WTC11 (cell line): ENCODE data around the gene OST4. TPM values are rescaled to one million over a fixed set of nuclear protein-coding genes. Genes with fewer than 3 reads are reported as not detected.

ENCODE experiments used
- ATF2 ChIP-seq: sonication (generic); formaldehyde crosslinking; IDR thresholded peaks from 2 replicates; pipeline ENCODE4 v1.8.1; 2022; ENCODE audit warnings: low read depth, missing genetic modification reagents, borderline replicate concordance
- ATF3 ChIP-seq: sonication (generic); formaldehyde crosslinking; conservative IDR thresholded peaks from 2 replicates; pipeline ENCODE4 v1.8.1; 2022; ENCODE audit warnings: mild to moderate bottlenecking, missing genetic modification reagents
- CBFB ChIP-seq: sonication (generic); formaldehyde crosslinking; IDR thresholded peaks from 2 replicates; pipeline ENCODE4 v1.8.1; 2022; ENCODE audit warnings: mild to moderate bottlenecking, low read depth, missing genetic modification reagents
- CREM ChIP-seq: sonication (generic); formaldehyde crosslinking; IDR thresholded peaks from 2 replicates; pipeline ENCODE4 v1.8.1; 2022; ENCODE audit warnings: mild to moderate bottlenecking, missing genetic modification reagents, moderate library complexity
- FOXJ3 ChIP-seq: sonication (generic); formaldehyde crosslinking; IDR thresholded peaks from 2 replicates; pipeline ENCODE4 v1.9.0; 2021; ENCODE audit warnings: missing genetic modification reagents, mild to moderate bottlenecking, borderline replicate concordance
- GTF2I ChIP-seq: fragments of 250-450 bp; sonication (Bioruptor Pico); conservative IDR thresholded peaks from 2 replicates; pipeline ENCODE4 v1.4.0; 2021; ENCODE audit warnings: mild to moderate bottlenecking
- HMGA2 ChIP-seq: fragments of 250-450 bp; sonication (Bioruptor Pico); IDR thresholded peaks from 2 replicates; pipeline ENCODE4 v1.4.0; 2021; ENCODE audit warnings: mild to moderate bottlenecking, moderate library complexity
- JAZF1 ChIP-seq: fragments of 250-450 bp; sonication (Bioruptor Pico); IDR thresholded peaks from 2 replicates; pipeline ENCODE4 v1.9.0; 2021; ENCODE audit warnings: moderate library complexity, mild to moderate bottlenecking, inconsistent platforms
- NR1H2 ChIP-seq: sonication (generic); formaldehyde crosslinking; IDR thresholded peaks from 2 replicates; pipeline ENCODE4 v1.9.0; 2021; ENCODE audit warnings: mild to moderate bottlenecking, moderate library complexity, missing genetic modification reagents
- OVOL2 ChIP-seq: fragments of 250-450 bp; sonication (Bioruptor Pico); IDR thresholded peaks from 2 replicates; pipeline ENCODE4 v1.9.0; 2021; ENCODE audit warnings: mild to moderate bottlenecking, borderline replicate concordance
- RELA ChIP-seq: sonication (generic); formaldehyde crosslinking; IDR thresholded peaks from 2 replicates; pipeline ENCODE4 v1.8.1; 2022; ENCODE audit warnings: missing genetic modification reagents, mild to moderate bottlenecking, borderline replicate concordance
- RORB ChIP-seq: fragments of 250-450 bp; sonication (Bioruptor Pico); IDR thresholded peaks from 2 replicates; pipeline ENCODE4 v1.9.0; 2021; ENCODE audit warnings: mild to moderate bottlenecking
- STAT6 ChIP-seq: sonication (generic); formaldehyde crosslinking; conservative IDR thresholded peaks from 2 replicates; pipeline ENCODE4 v1.8.1; 2023; ENCODE audit warnings: mild to moderate bottlenecking, low read depth, missing genetic modification reagents, moderate library complexity
- TCF7 ChIP-seq: sonication (generic); formaldehyde crosslinking; IDR thresholded peaks from 2 replicates; pipeline ENCODE4 v1.8.0; 2022; ENCODE audit warnings: mild to moderate bottlenecking, low read depth, missing genetic modification reagents, moderate library complexity
- ZNF263 ChIP-seq: sonication (generic); formaldehyde crosslinking; IDR thresholded peaks from 2 replicates; pipeline ENCODE4 v1.8.1; 2022; ENCODE audit warnings: low read depth, mild to moderate bottlenecking, moderate library complexity, missing genetic modification reagents
- ZNF423 ChIP-seq: fragments of 250-450 bp; sonication (Bioruptor Pico); IDR thresholded peaks from 2 replicates; pipeline ENCODE4 v2.1.2; 2022; ENCODE audit warnings: mild to moderate bottlenecking, moderate library complexity
- total RNA-seq: library from RNA; stranded (reverse); gene quantifications from 3 replicates; pipeline ENCODE4 v1.2.3, GENCODE V29; 2021
- TF ChIP-seq, protein P1 (sequence below): fragments of 200-600 bp; IDR thresholded peaks from 2 replicates; pipeline ENCODE4 v1.8.0; 2022; ENCODE audit warnings: antibody characterized with exemption
- TF ChIP-seq, protein P2 (sequence below): sonication (generic); formaldehyde crosslinking; IDR thresholded peaks from 2 replicates; pipeline ENCODE4 v1.8.0; 2023; ENCODE audit warnings: missing genetic modification reagents, mild to moderate bottlenecking, borderline replicate concordance
- TF ChIP-seq, protein P3 (sequence below): sonication (generic); formaldehyde crosslinking; IDR thresholded peaks from 2 replicates; pipeline ENCODE4 v1.8.1; 2022; ENCODE audit warnings: mild to moderate bottlenecking, moderate library complexity, missing genetic modification reagents
- TF ChIP-seq, protein P4 (sequence below): fragments of 250-450 bp; sonication (Bioruptor Pico); IDR thresholded peaks from 2 replicates; pipeline ENCODE4 v2.1.2; 2022; ENCODE audit warnings: mild to moderate bottlenecking, moderate library complexity
- TF ChIP-seq, protein P5 (sequence below): fragments of 250-450 bp; sonication (Bioruptor Pico); conservative IDR thresholded peaks from 2 replicates; pipeline ENCODE4 v1.9.0; 2021; ENCODE audit warnings: mild to moderate bottlenecking

OST4 gene
- total RNA-seq, 1 experiment from 2014 or later, result 210 TPM

DNA sequence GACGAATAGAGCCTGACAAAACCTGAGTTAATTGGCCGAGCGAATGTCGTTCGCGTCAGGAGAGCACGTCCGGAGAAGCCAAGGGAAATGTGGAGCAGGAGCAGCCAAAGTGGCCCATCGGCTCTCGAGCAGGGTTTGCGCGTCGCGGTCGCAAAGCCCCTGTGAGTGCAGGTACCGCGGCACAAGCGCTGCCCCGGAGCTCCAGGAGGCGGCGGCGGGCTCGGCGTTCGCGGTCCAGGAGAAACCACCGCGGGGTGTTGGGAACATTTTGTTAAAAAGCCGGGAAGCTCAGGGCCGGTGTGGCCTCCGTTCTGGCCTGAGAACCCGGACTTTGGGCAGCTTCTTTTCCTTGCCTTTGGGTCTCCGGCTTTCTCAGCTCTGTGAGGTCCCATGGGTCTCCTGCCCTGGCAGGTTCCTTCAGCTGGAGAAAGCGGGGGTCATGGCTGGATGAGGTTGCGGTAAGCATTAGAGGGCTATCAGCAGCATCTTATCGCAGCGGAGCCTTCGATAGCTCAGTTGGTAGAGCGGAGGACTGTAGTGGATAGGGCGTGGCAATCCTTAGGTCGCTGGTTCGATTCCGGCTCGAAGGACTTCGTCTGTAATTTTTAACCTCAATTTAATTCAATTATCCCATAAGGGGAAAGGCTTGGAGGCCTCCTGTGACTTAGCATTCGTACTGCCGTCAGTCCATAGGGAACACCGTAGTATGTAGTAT is 21.0 kb downstream of the OST4 start (continued):
- TF ChIP-seq, protein P1, sequence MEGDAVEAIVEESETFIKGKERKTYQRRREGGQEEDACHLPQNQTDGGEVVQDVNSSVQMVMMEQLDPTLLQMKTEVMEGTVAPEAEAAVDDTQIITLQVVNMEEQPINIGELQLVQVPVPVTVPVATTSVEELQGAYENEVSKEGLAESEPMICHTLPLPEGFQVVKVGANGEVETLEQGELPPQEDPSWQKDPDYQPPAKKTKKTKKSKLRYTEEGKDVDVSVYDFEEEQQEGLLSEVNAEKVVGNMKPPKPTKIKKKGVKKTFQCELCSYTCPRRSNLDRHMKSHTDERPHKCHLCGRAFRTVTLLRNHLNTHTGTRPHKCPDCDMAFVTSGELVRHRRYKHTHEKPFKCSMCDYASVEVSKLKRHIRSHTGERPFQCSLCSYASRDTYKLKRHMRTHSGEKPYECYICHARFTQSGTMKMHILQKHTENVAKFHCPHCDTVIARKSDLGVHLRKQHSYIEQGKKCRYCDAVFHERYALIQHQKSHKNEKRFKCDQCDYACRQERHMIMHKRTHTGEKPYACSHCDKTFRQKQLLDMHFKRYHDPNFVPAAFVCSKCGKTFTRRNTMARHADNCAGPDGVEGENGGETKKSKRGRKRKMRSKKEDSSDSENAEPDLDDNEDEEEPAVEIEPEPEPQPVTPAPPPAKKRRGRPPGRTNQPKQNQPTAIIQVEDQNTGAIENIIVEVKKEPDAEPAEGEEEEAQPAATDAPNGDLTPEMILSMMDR, result no peak
- TF ChIP-seq NR1H2 (CRISPR knock-in tag) (no peak), FOXJ3 (CRISPR knock-in tag) (no peak), CBFB (CRISPR knock-in tag) (no peak), RELA (no peak), STAT6 (CRISPR knock-in tag) (no peak), OVOL2 (CRISPR knock-in tag) (no peak), ATF2 (CRISPR knock-in tag) (no peak), RORB (CRISPR knock-in tag) (peak; percentile 97), CREM (no peak), TCF7 (no peak), GTF2I (CRISPR knock-in tag) (no peak), ATF3 (CRISPR knock-in tag) (no peak), HMGA2 (CRISPR knock-in tag) (peak; percentile 74), ZNF423 (CRISPR knock-in tag) (no peak), ZNF263 (CRISPR knock-in tag) (no peak), JAZF1 (CRISPR knock-in tag) (no peak)
- TF ChIP-seq, protein P2, sequence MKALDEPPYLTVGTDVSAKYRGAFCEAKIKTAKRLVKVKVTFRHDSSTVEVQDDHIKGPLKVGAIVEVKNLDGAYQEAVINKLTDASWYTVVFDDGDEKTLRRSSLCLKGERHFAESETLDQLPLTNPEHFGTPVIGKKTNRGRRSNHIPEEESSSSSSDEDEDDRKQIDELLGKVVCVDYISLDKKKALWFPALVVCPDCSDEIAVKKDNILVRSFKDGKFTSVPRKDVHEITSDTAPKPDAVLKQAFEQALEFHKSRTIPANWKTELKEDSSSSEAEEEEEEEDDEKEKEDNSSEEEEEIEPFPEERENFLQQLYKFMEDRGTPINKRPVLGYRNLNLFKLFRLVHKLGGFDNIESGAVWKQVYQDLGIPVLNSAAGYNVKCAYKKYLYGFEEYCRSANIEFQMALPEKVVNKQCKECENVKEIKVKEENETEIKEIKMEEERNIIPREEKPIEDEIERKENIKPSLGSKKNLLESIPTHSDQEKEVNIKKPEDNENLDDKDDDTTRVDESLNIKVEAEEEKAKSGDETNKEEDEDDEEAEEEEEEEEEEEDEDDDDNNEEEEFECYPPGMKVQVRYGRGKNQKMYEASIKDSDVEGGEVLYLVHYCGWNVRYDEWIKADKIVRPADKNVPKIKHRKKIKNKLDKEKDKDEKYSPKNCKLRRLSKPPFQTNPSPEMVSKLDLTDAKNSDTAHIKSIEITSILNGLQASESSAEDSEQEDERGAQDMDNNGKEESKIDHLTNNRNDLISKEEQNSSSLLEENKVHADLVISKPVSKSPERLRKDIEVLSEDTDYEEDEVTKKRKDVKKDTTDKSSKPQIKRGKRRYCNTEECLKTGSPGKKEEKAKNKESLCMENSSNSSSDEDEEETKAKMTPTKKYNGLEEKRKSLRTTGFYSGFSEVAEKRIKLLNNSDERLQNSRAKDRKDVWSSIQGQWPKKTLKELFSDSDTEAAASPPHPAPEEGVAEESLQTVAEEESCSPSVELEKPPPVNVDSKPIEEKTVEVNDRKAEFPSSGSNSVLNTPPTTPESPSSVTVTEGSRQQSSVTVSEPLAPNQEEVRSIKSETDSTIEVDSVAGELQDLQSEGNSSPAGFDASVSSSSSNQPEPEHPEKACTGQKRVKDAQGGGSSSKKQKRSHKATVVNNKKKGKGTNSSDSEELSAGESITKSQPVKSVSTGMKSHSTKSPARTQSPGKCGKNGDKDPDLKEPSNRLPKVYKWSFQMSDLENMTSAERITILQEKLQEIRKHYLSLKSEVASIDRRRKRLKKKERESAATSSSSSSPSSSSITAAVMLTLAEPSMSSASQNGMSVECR, result peak; percentile 60; the same call in 1 of the 2 replicates
- TF ChIP-seq, protein P3, sequence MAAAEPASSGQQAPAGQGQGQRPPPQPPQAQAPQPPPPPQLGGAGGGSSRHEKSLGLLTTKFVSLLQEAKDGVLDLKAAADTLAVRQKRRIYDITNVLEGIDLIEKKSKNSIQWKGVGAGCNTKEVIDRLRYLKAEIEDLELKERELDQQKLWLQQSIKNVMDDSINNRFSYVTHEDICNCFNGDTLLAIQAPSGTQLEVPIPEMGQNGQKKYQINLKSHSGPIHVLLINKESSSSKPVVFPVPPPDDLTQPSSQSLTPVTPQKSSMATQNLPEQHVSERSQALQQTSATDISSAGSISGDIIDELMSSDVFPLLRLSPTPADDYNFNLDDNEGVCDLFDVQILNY (CRISPR knock-in tag), result no peak
- TF ChIP-seq, protein P4, sequence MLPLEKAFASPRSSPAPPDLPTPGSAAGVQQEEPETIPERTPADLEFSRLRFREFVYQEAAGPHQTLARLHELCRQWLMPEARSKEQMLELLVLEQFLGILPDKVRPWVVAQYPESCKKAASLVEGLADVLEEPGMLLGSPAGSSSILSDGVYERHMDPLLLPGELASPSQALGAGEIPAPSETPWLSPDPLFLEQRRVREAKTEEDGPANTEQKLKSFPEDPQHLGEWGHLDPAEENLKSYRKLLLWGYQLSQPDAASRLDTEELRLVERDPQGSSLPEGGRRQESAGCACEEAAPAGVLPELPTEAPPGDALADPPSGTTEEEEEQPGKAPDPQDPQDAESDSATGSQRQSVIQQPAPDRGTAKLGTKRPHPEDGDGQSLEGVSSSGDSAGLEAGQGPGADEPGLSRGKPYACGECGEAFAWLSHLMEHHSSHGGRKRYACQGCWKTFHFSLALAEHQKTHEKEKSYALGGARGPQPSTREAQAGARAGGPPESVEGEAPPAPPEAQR, result no peak
- TF ChIP-seq, protein P5, sequence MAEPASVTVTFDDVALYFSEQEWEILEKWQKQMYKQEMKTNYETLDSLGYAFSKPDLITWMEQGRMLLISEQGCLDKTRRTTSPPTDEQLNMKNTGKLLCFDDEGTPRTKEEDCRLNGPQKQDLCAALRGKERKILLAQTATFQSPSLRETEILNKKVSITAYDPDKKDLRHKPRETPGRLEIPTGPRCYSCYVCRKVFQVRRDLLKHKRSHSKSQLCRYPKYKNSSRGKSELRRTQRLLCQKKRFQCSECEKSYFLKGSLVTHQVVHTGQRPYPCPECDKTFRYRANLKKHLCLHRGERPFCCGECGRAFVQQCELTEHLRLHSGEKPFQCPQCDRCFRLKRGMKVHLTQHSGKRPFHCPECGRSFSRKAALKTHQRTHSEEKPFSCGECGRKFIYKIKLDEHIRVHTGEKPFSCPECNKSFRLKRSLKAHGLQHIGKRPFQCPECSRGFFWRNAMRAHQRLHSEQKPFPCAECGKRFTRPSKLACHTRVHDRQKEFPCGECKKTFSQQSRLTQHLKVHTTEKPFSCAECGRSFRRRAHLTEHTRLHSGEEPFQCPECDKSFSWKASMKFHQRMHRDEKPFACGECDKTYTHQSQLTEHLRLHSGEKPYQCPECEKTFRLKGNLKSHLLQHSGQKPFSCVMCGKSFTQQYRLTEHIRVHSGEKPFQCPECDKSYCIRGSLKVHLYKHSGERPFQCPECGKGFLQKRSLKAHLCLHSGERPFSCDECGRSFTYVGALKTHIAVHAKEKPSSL (CRISPR knock-in tag), result no peak
